C4-2B (cell line): ENCODE measurements around the gene EFEMP1.

Source experiments
- CTCF ChIP-seq: fragments of 450-650 bp; conservative IDR thresholded peaks from 2 replicates; pipeline ENCODE4 v1.5.1; 2017; ENCODE audit warnings: mild to moderate bottlenecking
- ZFX ChIP-seq: fragments of 450-650 bp; IDR thresholded peaks from 2 replicates; pipeline ENCODE4 v1.6.1; 2017

DNA sequence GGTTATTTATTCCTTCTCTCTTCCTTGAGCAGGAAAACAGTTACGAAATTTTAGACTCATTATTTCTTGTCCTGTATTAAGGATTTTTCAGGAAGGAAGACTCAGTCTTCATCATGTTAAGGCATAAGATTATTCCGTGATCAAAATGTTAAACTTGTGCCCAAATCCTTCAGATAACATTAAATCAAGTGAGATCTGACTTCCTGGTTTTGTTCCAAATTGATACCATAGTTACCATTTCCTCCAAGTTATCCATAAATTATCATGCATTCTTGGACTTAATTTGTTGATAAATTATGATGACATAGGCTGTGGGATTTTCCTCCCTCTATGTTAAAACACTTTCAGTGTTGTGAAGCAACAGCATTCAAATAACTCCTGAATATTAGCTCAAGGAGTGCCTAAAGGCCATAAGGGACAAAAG, 31.9 kb downstream of the EFEMP1 start:
- TF ChIP-seq CTCF (no peak), ZFX (no peak)
